HCT116 (cell line): ENCODE measurements around the gene PRSS33. TPM values are rescaled to one million over a fixed set of nuclear protein-coding genes. Genes with fewer than 3 reads are reported as not detected.

ENCODE experiments used
- ATAC-seq: fragments of 200-7000 bp; cut with Tn5 transposase; 2 replicates; pipeline ENCODE4 v1.9.1; 2020; ENCODE audit warnings: mild to moderate bottlenecking, moderate library complexity
- BruUV-seq: library from RNA; stranded (reverse); fragments of 400-500 nt; replicated peaks from 2 replicates; lab custom pipeline; 2021; lab: Mats Ljungman, UMichigan
- CTCF ChIA-PET: fragments of 300-600 bp; sonication (Branson Sonifier 250); formaldehyde crosslinking; loops from one replicate; lab custom pipeline; 2021; ENCODE audit warnings: antibody characterized with exemption; lab: Charles Lee
- POLR2A ChIA-PET: fragments of 300-600, 350-600 bp; sonication (Branson Sonifier 250); formaldehyde crosslinking; loops from one replicate; lab custom pipeline; 2021; ENCODE audit warnings: antibody characterized with exemption; lab: Charles Lee
- RAD21 ChIA-PET, 2 experiments: fragments of 300-600 bp; sonication (Branson Sonifier 250); formaldehyde crosslinking; loops; one replicate each; lab custom pipeline; 2023; ENCODE audit warnings: low total read pairs in 2 of 2; ENCODE audit not compliant: uncharacterized antibody in 2 of 2, unreplicated experiment in 2 of 2, low non-redundant PET in 1 of 2; lab: Charles Lee
- DNase-seq: peaks from one replicate; pipeline ENCODE4 v3.0.0-alpha.2; 2010; ENCODE audit warnings: low read depth, low spot score
- H2AFZ ChIP-seq: fragments of 200-600 bp; shearing (Covaris generic), sonication (generic); 2 replicates; pipeline ENCODE4 v1.6.1; 2017; ENCODE audit warnings: low read depth, mixed run types, mixed read lengths, antibody characterized with exemption, low read length; ENCODE audit not compliant: poor library complexity, severe bottlenecking
- H3K27ac ChIP-seq: 2 replicates; pipeline ENCODE4 v1.5.1; 2012; ENCODE audit warnings: low read depth, low read length
- H3K27me3 ChIP-seq: fragments of 200-600 bp; sonication (generic); 2 replicates; pipeline ENCODE4 v1.6.1; 2016; ENCODE audit warnings: mixed run types, low read length, mixed read lengths; ENCODE audit not compliant: insufficient read depth
- H3K36me3 ChIP-seq, 2 experiments: fragments of 200-500 bp in 1 of 2; fragments of 200-600 bp in 1 of 2; sonication (Bioruptor generic) in 1 of 2; sonication (generic) in 1 of 2; 2 replicates each; pipeline versions ENCODE4 v1.5.1 to v1.6.1; 2014 to 2016; ENCODE audit warnings: low read length in 2 of 2, inconsistent platforms in 1 of 2, mixed read lengths in 1 of 2, mixed run types in 1 of 2; ENCODE audit not compliant: insufficient read depth in 2 of 2, control insufficient read depth in 1 of 2
- H3K4me1 ChIP-seq, 2 experiments: fragments of 200-600 bp in 1 of 2; sonication (generic) in 1 of 2; 2 replicates each; pipeline versions ENCODE4 v1.5.1 to v1.6.1; 2012 to 2017; ENCODE audit warnings: low read length in 2 of 2, inconsistent platforms in 1 of 2, mild to moderate bottlenecking in 1 of 2, mixed read lengths in 1 of 2, mixed run types in 1 of 2, moderate library complexity in 1 of 2; ENCODE audit not compliant: insufficient read depth in 2 of 2, control insufficient read depth in 1 of 2
- H3K4me2 ChIP-seq: fragments of 200-600 bp; sonication (generic); 2 replicates; pipeline ENCODE4 v1.6.1; 2017; ENCODE audit warnings: mixed run types, low read length, mixed read lengths
- H3K4me3 ChIP-seq, 2 experiments: fragments of 200-600 bp in 1 of 2; sonication (generic) in 1 of 2; replicated peaks in 1 of 2; 2 replicates each; pipeline ENCODE4 v1.5.1; 2011 to 2016; ENCODE audit warnings: low read length in 2 of 2, control low read depth in 1 of 2, low read depth in 1 of 2, mild to moderate bottlenecking in 1 of 2, mixed read lengths in 1 of 2, mixed run types in 1 of 2
- H3K79me2 ChIP-seq: fragments of 200-600 bp; sonication (generic); 2 replicates; pipeline ENCODE4 v1.6.1; 2017; ENCODE audit warnings: mild to moderate bottlenecking, mixed run types, low read length, moderate library complexity, mixed read lengths; ENCODE audit not compliant: insufficient read depth
- H3K9ac ChIP-seq: fragments of 200-600 bp; sonication (generic); 2 replicates; pipeline ENCODE4 v1.6.1; 2016; ENCODE audit warnings: low read length, mixed read lengths
- H3K9me2 ChIP-seq: fragments of 200-600 bp; sonication (generic), shearing (Covaris generic); 2 replicates; pipeline ENCODE4 v1.6.1; 2017; ENCODE audit warnings: mixed run types, mild to moderate bottlenecking, moderate library complexity; ENCODE audit not compliant: insufficient read depth
- H3K9me3 ChIP-seq, 2 experiments: fragments of 200-500 bp in 1 of 2; fragments of 200-600 bp in 1 of 2; sonication (Bioruptor generic) in 1 of 2; sonication (generic) in 1 of 2; 2 replicates each; pipeline ENCODE4 v1.6.1; 2014 to 2017; ENCODE audit warnings: low read length in 2 of 2, mixed read lengths in 2 of 2, inconsistent platforms in 1 of 2, low read depth in 1 of 2, mild to moderate bottlenecking in 1 of 2, mixed run types in 1 of 2, moderate library complexity in 1 of 2; ENCODE audit not compliant: control insufficient read depth in 1 of 2, insufficient read depth in 1 of 2
- H4K20me1 ChIP-seq: fragments of 200-600 bp; sonication (generic), shearing (Covaris generic); 2 replicates; pipeline ENCODE4 v1.6.1; 2017; ENCODE audit warnings: mixed run types, mild to moderate bottlenecking, moderate library complexity; ENCODE audit not compliant: insufficient read depth
- CBX3 ChIP-seq: IDR thresholded peaks from 2 replicates; pipeline ENCODE4 v1.6.1; 2012; ENCODE audit warnings: low read depth
- EGR1 ChIP-seq: IDR thresholded peaks from 2 replicates; pipeline ENCODE4 v1.6.1; 2012; ENCODE audit warnings: low read depth
- ELF1 ChIP-seq: IDR thresholded peaks from 2 replicates; pipeline ENCODE4 v1.6.1; 2012; ENCODE audit warnings: low read depth, borderline replicate concordance
- FOSL1 ChIP-seq: IDR thresholded peaks from 2 replicates; pipeline ENCODE4 v1.6.1; 2012; ENCODE audit warnings: low read depth
- POLR2A ChIP-seq: IDR thresholded peaks from 2 replicates; pipeline ENCODE4 v1.7.0; 2011; ENCODE audit warnings: borderline replicate concordance; ENCODE audit not compliant: insufficient read depth, insufficient read length; ENCODE audit errors: extremely low read depth
- POLR2AphosphoS5 ChIP-seq: IDR thresholded peaks from 2 replicates; pipeline ENCODE4 v1.6.1; 2011; ENCODE audit warnings: mild to moderate bottlenecking, low read depth, low read length, moderate library complexity
- SP1 ChIP-seq: IDR thresholded peaks from 2 replicates; pipeline ENCODE4 v1.6.1; 2012; ENCODE audit warnings: low read depth
- YY1 ChIP-seq: IDR thresholded peaks from 2 replicates; pipeline ENCODE4 v1.6.1; 2011; ENCODE audit warnings: low read length, low read depth, moderate library complexity, mild to moderate bottlenecking; ENCODE audit not compliant: insufficient replicate concordance; ENCODE audit errors: extremely low read depth
- intact Hi-C: fragments of 100-400 bp; cut with micrococcal nuclease; formaldehyde crosslinking; loops from 2 replicates; pipeline ENCODE4 v1.10.0; 2022
- total RNA-seq: library from RNA; stranded (reverse); gene quantifications from one replicate; pipeline ENCODE4 v1.2.1, GENCODE V29; 2021; ENCODE audit not compliant: unreplicated experiment
- TF ChIP-seq, protein P1 (sequence below): IDR thresholded peaks from 2 replicates; pipeline ENCODE4 v1.6.1; 2012
- TF ChIP-seq, protein P2 (sequence below): IDR thresholded peaks from 2 replicates; pipeline ENCODE4 v1.6.1; 2012

The PRSS33 gene
- total RNA-seq, 1 experiment from 2014 or later: not detected

DNA sequence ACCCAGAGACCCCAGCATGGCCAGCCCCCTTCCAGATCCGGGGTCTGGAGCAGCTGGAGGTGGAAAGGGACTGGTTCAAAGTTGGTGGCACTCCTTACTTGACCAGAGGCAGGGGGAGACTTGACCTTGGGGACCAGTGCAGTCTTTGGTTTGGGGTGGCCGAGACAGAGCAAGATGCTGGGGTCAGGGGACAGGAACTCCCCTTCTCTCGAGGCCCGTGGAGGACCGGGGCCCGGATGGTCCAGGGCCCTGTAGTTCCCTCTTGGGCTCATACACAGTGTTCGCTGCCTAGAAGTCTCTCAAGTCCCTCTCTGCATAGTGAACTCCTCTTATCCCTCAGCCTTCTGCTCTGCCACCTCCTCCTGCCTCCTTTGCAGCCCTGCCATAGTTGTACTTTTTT, 601 bp upstream of the PRSS33 start:
- Histone ChIP-seq H3K9me3 (no peaks in the 10 kb centered on the region), H3K4me3 (no peak overlapping the region), H3K27ac (no peak overlapping the region), H3K27me3 (no peaks in the 10 kb centered on the region), H3K9me2 (no peaks in the 10 kb centered on the region), H3K36me3 (no peaks in the 10 kb centered on the region), H3K4me1 (peaks cover 4 to 8% of the 10 kb centered on the region in 2 experiments; a peak in 3 of 4 replicates), H4K20me1 (no peaks in the 10 kb centered on the region), H3K79me2 (no peaks in the 10 kb centered on the region), H3K9ac (no peak overlapping the region), H3K4me2 (no peak overlapping the region), H2AFZ (no peak overlapping the region)
- ATAC-seq: no peak
- DNase-seq: no peak
- ChIA-PET POLR2A (interaction anchor here (0.7 kb wide), 1 partner anchor 68 kb away, joined by 3 read pairs; no protein-coding TSS in a partner anchor), CTCF (no interaction called here), RAD21 (no interaction called here)
- no peak for TF ChIP-seq SP1
- TF ChIP-seq POLR2AphosphoS5: no peak
- no peak for TF ChIP-seq YY1
- intact Hi-C loops: no loop called here
- BruUV-seq: no TSS peak

DNA sequence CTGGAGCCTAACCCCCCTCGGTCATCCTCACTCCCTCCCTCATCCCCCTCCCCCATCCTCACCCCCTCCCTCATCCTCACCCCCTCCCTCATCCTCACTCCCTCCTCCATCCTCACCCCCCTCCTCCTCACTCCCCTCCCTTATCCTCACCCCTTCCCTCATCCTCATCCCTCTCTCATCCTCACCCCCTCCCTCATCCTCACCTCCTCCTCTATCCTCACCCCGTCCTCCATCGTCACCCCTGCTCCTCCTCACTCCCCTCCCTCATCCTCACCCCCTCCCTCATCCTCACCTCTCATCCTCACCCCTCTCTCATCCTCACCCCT, 571 bp downstream of the PRSS33 start:
- DNase-seq (no peak), ATAC-seq (no peak)
- Histone ChIP-seq H3K36me3 (no peaks in the 10 kb centered on the region), H4K20me1 (no peaks in the 10 kb centered on the region), H3K79me2 (no peaks in the 10 kb centered on the region), H3K9me2 (no peaks in the 10 kb centered on the region), H3K4me3 (no peak overlapping the region), H3K4me1 (peaks cover 4 to 8% of the 10 kb centered on the region in 2 experiments; a peak in 3 of 4 replicates), H3K4me2 (no peak overlapping the region), H3K9me3 (no peaks in the 10 kb centered on the region), H3K27me3 (no peaks in the 10 kb centered on the region), H2AFZ (no peak overlapping the region), H3K27ac (no peak overlapping the region), H3K9ac (no peak overlapping the region)
- CTCF ChIA-PET: no interaction called here
- POLR2A ChIA-PET: no interaction called here
- BruUV-seq: no TSS peak
- RAD21 ChIA-PET: no interaction called here
- intact Hi-C loops: no loop called here
- no peak for TF ChIP-seq ELF1
- no peak for TF ChIP-seq POLR2A
- TF ChIP-seq CBX3: no peak
- TF ChIP-seq, protein P1, sequence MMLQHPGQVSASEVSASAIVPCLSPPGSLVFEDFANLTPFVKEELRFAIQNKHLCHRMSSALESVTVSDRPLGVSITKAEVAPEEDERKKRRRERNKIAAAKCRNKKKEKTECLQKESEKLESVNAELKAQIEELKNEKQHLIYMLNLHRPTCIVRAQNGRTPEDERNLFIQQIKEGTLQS: no peak
- TF ChIP-seq, protein P2, sequence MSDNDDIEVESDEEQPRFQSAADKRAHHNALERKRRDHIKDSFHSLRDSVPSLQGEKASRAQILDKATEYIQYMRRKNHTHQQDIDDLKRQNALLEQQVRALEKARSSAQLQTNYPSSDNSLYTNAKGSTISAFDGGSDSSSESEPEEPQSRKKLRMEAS: no peak
- TF ChIP-seq FOSL1: no peak
- no peak for TF ChIP-seq SP1
- TF ChIP-seq YY1: no peak
- TF ChIP-seq POLR2AphosphoS5: no peak
- TF ChIP-seq EGR1: no peak
